HG03442 (cell line): ENCODE data around the gene BEND5.
A peak's percentile ranks its signal among the peaks of the same experiment; 100 is the strongest.

ENCODE experiments used
- ATAC-seq: cut with Tn5 transposase; IDR thresholded peaks from one replicate; pipeline ENCODE4 v1.9.1; 2021; ENCODE audit warnings: mild to moderate bottlenecking, moderate library complexity; ENCODE audit not compliant: unreplicated experiment

Gene BEND5

GRCh38 chr1:48776393-48777218, at the start of gene BEND5:
TSS of gene BEND5 (minus strand) at chr1:48776891. CDS start at chr1:48776831, 60 bp downstream.
- no peak for ATAC-seq

DNA sequence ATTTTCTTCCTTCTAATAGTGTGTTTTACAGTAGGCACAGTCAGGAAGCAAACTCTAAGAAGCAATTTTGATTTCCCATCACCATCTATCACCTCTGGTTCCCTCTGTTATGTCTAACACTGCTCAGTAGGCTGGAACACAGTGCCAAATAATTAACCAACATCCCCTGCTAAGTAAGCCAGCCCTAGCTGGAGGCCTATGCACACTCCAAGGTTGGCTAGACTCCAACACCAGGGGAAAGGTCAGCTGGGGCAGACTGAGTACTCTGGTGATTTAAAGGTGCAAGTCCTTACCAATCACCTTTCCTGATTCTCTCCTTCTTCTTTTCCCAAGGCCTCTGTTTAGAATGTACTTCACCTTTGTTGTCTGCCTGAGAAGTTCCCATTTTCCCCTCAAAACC, 46.5 kb upstream of the BEND5 start:
- ATAC-seq: no peak

GRCh38 chr1:48820491-48820890, 43.8 kb upstream of the BEND5 start:
- ATAC-seq: no peak

DNA sequence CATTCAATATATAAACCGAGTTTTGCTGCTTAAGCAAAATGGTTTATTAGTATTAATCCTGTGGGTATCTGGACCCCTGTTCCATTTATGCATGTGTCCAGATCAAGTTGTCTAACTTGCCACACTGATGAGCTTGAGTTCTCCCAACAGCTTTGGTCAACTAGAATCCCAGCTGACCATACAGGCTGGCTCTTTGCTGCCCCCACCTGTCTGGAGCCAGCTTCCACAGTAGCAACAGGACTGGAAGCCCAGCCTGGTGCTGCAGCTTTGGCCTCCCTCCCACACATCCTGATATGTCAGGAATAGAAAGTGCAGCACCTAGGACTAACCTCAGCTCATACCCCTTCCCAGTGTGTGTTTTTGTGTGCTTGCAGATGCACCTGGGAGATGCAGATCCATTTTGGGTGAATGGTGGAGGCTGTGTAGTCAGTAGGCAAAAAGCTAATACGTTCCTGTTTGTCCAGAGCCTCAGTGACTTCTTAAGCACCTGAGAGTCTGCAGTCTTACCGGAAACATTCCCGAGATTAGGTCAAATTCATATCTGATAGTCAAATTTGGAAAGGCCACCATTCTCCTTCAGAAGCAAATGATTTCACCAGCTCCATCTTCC, 40.9 kb upstream of the BEND5 start:
- peak; percentile 75 for ATAC-seq

DNA sequence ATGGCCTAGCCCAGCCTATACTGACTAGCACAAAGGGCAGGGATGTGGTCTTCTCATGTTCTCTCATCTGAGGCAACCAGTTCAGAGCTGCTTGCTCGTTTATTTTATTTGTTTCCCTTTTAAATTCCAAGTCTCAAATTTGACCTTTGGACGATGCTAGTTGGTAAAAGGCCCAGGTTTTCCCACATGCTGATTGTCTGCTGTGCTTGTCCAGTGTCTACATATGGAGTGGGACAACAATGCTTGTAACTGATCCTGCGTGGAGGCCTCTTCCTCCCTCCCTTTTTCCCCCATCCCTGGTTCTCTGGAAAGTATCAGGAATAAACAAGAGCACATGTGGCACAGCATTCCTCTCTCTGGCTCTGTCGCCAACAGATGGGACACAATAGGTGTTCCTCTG, 34.0 kb upstream of the BEND5 start:
- no peak for ATAC-seq

DNA sequence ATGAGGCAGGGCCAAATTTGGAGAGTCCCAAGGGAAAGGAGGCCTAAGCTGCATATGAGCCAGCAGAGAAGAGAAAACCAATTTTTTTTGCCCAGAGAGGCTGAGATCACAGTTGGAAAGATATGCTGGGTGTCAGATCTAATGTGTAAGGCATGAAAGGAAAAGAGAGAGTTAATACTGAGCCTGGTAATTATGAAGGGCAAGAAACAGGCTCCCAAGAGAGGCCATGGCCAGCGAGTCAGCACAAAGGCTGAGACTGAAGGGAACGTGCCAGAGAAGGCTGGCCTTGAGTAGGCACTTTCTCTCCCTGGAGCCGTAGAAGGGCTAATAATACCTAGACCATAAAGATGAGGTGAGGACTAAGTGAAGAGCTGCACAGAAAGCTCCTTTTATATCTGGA, 31.8 kb upstream of the BEND5 start:
- ATAC-seq: no peak

DNA sequence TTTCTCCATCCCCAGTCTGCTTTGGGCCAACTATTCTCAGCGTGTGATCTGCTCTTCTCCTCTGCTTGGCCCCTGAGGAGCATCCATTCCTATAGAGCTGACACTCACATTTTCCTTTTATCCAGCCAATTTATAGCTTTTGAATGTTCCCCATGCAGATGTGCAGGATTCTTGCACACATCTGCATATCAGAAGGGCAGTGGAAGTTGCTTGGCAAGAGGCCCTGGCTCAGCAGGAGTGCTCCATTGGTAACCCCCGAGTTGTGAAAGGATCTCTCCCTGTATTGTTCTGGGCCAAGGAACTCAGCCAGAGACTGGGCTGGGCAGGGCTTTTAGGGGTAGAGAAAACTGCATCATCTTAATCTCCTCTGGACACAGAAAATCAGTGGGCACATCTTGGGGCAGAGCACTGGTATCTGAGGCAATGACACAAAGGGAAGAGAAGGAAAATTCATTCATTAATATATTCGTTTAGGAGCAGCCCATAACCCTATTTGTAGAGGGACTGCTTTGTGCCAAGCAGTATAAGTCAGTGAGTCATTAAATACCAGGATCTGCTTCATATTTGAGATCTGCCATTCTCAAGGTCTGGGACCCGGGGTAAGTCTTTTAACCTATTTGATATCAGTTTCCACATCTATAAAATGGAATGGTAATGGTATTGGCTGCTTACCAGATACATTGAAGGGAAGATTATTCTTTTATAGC, 31.0 kb upstream of the BEND5 start:
- no peak for ATAC-seq

DNA sequence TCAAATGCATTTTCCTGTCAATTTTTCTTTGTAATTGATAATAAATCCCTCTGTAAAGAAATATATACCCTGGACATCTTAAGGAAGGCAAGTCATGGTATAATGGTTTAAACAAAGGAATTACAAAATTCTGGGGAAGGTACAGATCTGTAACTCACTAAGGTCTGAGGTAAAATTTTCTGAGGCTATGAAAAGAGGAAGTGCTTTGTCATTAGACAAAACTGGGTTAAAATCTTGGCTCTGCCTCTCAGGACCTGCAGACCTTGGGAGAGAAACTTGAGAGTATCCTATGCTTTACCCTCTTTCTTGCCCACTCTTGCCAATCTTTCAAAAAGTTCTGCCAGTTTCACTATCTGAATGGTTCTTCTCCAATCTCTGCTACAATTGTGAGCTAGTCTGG, 26.8 kb upstream of the BEND5 start:
- no peak for ATAC-seq

DNA sequence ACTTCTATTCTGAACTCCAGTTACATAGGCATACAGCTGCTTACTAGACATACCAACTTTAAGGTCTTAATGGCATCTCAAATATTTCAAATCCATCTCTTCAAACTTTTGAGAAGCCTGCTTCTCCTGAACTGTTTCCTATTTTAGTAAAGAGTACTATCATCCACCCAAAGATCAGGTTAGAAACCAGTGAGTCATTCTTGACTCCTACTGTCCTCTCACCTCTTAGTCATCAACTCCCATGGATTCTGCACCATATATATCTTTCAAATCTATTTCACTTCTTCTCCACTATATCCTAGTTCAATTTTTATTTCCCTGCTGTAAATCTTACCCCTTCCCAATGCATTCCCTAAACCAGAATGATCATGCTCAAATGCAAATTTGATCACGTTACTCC, 18.1 kb upstream of the BEND5 start:
- no peak for ATAC-seq

DNA sequence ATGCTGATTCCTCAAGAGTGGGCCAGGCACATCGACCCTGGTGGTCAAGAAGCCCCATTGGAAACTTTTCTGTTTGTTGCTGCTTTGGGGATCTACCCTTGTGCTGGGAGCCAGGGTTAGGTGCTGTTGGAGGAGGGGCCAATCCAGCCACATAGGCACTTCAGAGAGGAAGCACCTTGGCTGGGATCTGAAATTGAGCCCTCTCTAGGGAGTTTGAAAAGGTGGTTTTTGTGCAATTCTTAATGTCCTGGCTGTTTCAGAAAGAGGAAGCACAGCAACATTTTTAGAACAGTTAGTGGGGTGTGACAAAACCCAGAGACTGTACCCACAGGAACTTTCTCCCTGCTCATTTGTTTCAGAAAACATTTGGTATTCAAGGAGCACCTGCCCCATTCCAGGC, 17.2 kb upstream of the BEND5 start:
- peak; percentile 88 for ATAC-seq

DNA sequence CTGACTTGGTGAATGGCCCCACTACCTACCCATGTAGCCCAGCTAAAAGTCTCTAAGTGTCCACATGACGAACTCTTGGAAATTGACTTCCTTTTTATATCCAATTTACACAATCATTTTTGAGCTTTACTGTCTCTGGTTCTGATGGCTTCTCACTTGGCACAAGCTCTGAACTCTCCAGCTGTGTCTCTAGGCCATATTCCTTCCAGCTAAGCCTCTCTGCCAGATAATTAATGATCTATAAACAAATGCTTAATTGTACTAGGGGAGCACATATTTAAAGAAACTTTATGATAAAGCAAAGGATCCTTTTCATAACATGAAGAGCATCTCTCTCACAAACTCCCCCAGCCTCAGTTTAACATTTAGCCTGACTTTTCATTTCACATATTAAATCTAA, 16.3 kb upstream of the BEND5 start:
- ATAC-seq: no peak

DNA sequence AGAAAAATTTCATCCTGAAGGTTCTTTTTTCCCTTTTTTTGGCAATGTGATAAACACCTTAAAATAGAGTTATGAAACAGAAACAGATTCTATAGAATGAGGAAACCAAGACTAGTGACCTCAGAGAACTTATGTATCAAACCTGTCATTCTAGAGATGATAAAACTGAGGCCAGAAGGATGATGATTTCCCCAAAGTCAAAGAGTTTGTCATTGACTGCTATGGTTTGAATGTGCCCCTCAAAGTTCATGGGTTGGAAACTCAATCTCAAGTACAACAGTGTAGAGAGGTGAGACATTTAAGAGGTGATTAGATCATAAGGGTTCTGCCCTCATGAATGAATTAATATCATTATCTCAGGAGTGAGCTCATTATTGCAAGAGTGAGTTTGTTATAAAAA, 13.7 kb upstream of the BEND5 start:
- ATAC-seq: no peak

GRCh38 chr1:48789903-48790302, 13.2 kb upstream of the BEND5 start:
- no peak for ATAC-seq

GRCh38 chr1:48785869-48786268, 9.2 kb upstream of the BEND5 start:
- peak; percentile 45 for ATAC-seq

DNA sequence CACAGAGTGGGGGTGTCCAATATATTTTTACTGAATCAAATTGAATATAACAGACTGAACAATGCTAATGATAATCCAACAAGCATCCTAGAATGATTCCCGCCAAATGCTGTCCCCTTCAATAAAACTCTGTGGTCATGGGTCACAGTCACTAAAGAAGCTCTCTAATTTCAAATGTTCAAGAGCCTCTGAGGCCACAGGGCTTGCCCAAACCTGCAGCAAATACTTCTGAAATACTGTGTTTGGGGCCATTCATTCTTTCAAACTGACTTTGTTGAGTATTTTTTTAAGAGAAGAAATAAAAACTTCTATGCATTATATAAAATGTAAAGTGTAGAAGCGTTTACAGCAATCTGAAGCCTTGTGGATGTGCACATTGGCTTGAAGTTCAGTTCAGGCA, 7.6 kb upstream of the BEND5 start:
- ATAC-seq: no peak

- no peak for ATAC-seq
Observed at GRCh38 chr1:48777219-48777895, 666 bp upstream of the BEND5 start.

DNA sequence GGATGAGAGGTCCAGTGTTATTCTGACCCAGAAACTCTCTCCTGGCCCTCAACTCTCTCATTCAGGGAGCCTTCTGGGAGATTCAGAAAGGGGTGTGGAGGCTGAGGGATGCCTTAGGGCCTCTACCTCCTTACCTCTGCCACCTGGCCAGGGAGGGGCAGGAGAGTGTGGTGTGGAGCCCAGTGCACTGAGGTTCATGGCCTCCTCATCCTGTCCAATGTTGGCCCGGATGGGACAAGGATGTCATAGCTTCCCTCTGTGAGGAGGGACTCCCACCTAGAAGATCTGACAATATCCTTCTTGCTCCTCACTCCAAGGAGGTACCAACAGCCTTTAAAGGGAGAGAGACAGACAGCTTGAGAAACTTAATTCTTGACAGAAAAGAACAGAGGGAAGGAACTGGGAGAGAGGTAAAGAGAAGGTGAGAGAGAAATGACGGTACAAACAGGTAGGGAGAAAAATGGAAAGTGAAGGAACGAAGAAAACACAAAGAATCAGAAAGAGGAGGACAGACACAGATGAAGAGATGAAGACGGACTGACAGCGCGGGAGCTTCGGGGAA, 779 bp downstream of the BEND5 start:
- no peak for ATAC-seq

DNA sequence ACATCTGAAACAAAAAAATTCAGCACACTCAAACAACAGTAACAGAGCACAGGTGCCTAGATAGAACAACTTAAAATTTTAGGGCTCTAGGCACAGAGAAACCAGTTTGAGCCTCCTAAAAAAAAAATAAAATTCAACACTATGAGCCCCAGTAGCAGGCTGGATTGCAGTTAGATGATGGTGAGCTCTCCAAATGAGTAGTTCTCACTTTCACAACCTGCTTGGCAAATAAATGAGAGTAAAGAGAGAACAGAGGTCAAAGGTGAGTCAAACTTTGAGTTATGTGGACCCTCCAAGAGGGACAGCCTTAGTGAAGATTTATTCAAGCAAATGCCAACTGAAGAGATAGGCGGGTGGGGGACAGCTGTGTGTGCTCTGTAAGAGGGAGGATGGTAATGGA, 3.6 kb downstream of the BEND5 start:
- no peak for ATAC-seq

- no peak for ATAC-seq
Observed at GRCh38 chr1:48772211-48772610, 4.5 kb downstream of the BEND5 start.

DNA sequence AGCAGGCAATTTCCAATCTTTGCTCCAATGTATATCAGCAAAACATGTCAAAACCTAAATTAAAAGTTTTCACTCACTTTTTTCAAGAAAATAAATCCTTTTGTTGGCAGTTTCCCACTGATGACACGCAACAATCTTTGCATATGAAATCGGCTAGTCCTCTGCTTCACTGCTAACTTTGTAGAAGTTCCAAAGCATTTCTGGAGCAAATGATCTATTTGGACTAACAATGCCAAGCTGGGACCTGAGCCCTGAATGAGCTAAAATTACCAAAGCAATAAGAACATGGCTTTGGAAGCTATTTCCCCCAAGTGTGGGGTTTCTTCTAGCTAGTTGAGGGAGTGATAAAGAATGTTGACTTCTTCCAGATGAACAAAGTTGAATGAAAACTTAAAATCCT, 5.1 kb downstream of the BEND5 start:
- ATAC-seq: no peak

DNA sequence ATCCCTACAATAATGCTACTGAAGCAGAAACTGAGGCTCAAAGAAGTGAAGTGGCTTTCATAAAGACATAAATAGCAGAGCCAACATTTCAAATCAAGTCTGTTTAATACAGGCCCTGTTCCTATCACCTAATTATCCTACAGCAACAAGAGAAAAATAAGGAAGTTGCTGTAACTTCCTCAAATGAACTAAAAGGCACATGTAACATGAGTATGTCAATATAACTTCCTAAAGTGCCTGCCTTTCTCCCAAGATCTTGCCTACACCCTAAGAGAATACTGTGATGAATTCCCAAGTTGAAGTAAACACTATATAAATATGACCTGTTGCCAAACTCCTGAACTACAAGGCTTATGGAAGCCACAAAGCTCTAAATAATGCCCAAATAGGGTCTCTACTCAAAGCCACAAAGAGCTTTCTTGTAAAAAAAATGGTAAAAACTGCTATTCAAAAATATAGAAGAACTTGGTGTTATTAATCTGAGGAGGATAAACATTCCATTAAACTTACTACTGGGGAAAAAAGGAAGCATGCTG, 8.6 kb downstream of the BEND5 start:
- ATAC-seq: no peak
